ENCODE results near the gene PEDS1. TPM values are rescaled to one million over a fixed set of nuclear protein-coding genes. Genes with fewer than 3 reads are reported as not detected.

The PEDS1 gene
- total and polyA plus RNA-seq, 2 of the 13 experiments (the other 11 are each of a cell fraction or from before 2014, with no cell fraction given) = 30.5 to 93.9 TPM

- TF ChIP-seq, protein P1, sequence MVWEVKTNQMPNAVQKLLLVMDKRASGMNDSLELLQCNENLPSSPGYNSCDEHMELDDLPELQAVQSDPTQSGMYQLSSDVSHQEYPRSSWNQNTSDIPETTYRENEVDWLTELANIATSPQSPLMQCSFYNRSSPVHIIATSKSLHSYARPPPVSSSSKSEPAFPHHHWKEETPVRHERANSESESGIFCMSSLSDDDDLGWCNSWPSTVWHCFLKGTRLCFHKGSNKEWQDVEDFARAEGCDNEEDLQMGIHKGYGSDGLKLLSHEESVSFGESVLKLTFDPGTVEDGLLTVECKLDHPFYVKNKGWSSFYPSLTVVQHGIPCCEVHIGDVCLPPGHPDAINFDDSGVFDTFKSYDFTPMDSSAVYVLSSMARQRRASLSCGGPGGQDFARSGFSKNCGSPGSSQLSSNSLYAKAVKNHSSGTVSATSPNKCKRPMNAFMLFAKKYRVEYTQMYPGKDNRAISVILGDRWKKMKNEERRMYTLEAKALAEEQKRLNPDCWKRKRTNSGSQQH (CRISPR knock-in tag; IDR thresholded peaks at IDR 0.05; ENCODE audit: low read depth) = peak; percentile 58; the same call in 1 of the 2 replicates
- TF ChIP-seq ZNF224 (CRISPR knock-in tag; IDR thresholded peaks at IDR 0.05) (no peak), CC2D1A (CRISPR knock-in tag; IDR thresholded peaks at IDR 0.05) (no peak), DMAP1 (CRISPR knock-in tag; IDR thresholded peaks at IDR 0.05) (no peak), NCOA1 (CRISPR knock-in tag; IDR thresholded peaks at IDR 0.05) (no peak), HDAC1 (CRISPR knock-in tag; IDR thresholded peaks at IDR 0.05) (no peak; the same call in 1 of the 2 replicates), SALL2 (CRISPR knock-in tag; IDR thresholded peaks at IDR 0.05) (peak; percentile 46; the same call in 1 of the 2 replicates), ZSCAN12 (CRISPR knock-in tag; IDR thresholded peaks at IDR 0.05) (no peak), ZNF614 (CRISPR knock-in tag; IDR thresholded peaks at IDR 0.05; ENCODE audit: borderline replicate concordance) (peak; percentile 26; the same call in 1 of the 2 replicates), SRF (IDR thresholded peaks at IDR 0.05; ENCODE audit: low read depth, low read length) (no peak), DR1 (CRISPR knock-in tag; IDR thresholded peaks at IDR 0.05) (peak; percentile 24; the same call in 1 of the 2 replicates), ZNF142 (CRISPR knock-in tag; IDR thresholded peaks at IDR 0.05) (no peak), IRF1 (CRISPR knock-in tag; IDR thresholded peaks at IDR 0.05; ENCODE audit: low read depth) (no peak), THYN1 (CRISPR knock-in tag; IDR thresholded peaks at IDR 0.05; ENCODE audit: borderline replicate concordance, low read depth) (no peak), ZNF768 (CRISPR knock-in tag; IDR thresholded peaks at IDR 0.05) (peak; percentile 43), FOXC1 (CRISPR knock-in tag; IDR thresholded peaks at IDR 0.05; ENCODE audit: borderline replicate concordance) (no peak), ARHGAP35 (CRISPR knock-in tag; IDR thresholded peaks at IDR 0.05; ENCODE audit: borderline replicate concordance) (no peak), PHF20 (CRISPR knock-in tag; IDR thresholded peaks at IDR 0.05) (no peak)
- TF ChIP-seq, protein P2, sequence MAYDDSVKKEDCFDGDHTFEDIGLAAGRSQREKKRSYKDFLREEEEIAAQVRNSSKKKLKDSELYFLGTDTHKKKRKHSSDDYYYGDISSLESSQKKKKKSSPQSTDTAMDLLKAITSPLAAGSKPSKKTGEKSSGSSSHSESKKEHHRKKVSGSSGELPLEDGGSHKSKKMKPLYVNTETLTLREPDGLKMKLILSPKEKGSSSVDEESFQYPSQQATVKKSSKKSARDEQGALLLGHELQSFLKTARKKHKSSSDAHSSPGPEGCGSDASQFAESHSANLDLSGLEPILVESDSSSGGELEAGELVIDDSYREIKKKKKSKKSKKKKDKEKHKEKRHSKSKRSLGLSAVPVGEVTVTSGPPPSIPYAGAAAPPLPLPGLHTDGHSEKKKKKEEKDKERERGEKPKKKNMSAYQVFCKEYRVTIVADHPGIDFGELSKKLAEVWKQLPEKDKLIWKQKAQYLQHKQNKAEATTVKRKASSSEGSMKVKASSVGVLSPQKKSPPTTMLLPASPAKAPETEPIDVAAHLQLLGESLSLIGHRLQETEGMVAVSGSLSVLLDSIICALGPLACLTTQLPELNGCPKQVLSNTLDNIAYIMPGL (CRISPR knock-in tag; IDR thresholded peaks at IDR 0.05; ENCODE audit: borderline replicate concordance in 1 of 2, low read depth in 1 of 2) = peak in 1 of 2 experiments; percentile 23; a peak in 1 of 4 replicates
These were observed 14.8 kb downstream of the PEDS1 start (continued) for GRCh38 chr20:50138479-50139393.

All from HepG2 (cell line).